ENCODE data around the gene ZNF606.
"Not testable (repeated sequence)": the region's sequence is repeated elsewhere in the genome, so short reads cannot be mapped to it uniquely, and the experiment has no call there.

The ZNF606 gene

GRCh38 chr19:58010507-58010906 lies 7.9 kb upstream of the ZNF606 start:
- H3K4me1 ChIP-seq (ENCODE audit: control insufficient read depth, insufficient read depth, low read length), result no peaks in the 10 kb centered on the region
- no peak overlapping the region for H3K4me3 ChIP-seq (ENCODE audit: insufficient read depth, low read depth, low read length)
- peaks cover 25% of the 10 kb centered on the region for H3K36me3 ChIP-seq (ENCODE audit: control insufficient read depth, insufficient read depth, low read length)
- 97% methylated on average over 21 of the region's 22 CpGs for WGBS, 2 experiments
- no peaks in the 10 kb centered on the region for H3K27me3 ChIP-seq (ENCODE audit: control insufficient read depth, insufficient read depth, low read length, poor library complexity, severe bottlenecking)
- H3K27ac ChIP-seq (ENCODE audit: insufficient read depth, low read depth, low read length, poor library complexity, severe bottlenecking), result no peak overlapping the region
- no peaks in the 10 kb centered on the region for H3K9me3 ChIP-seq (ENCODE audit: control insufficient read depth, low read length)

GRCh38 chr19:58009666-58010301 lies 7.2 kb upstream of the ZNF606 start:
- Histone ChIP-seq H3K9me3 (ENCODE audit: control insufficient read depth, low read length) (no peaks in the 10 kb centered on the region), H3K4me1 (ENCODE audit: control insufficient read depth, insufficient read depth, low read length) (no peaks in the 10 kb centered on the region), H3K36me3 (ENCODE audit: control insufficient read depth, insufficient read depth, low read length) (peaks cover 30% of the 10 kb centered on the region), H3K27me3 (ENCODE audit: control insufficient read depth, insufficient read depth, low read length, poor library complexity, severe bottlenecking) (no peaks in the 10 kb centered on the region), H3K27ac (ENCODE audit: insufficient read depth, low read depth, low read length, poor library complexity, severe bottlenecking) (no peak overlapping the region), H3K4me3 (ENCODE audit: insufficient read depth, low read depth, low read length) (no peak overlapping the region)
- 86 to 87% methylated on average over 41 of the region's 41 CpGs for WGBS, 2 experiments

GRCh38 chr19:58009301-58009665 lies 6.7 kb upstream of the ZNF606 start:
- H3K36me3 ChIP-seq (ENCODE audit: control insufficient read depth, insufficient read depth, low read length), result peaks cover 36% of the 10 kb centered on the region
- WGBS, 2 experiments, result 81 to 84% methylated on average over 21 of the region's 21 CpGs
- H3K4me1 ChIP-seq (ENCODE audit: control insufficient read depth, insufficient read depth, low read length), result no peaks in the 10 kb centered on the region
- H3K27me3 ChIP-seq (ENCODE audit: control insufficient read depth, insufficient read depth, low read length, poor library complexity, severe bottlenecking), result no peaks in the 10 kb centered on the region
- no peaks in the 10 kb centered on the region for H3K9me3 ChIP-seq (ENCODE audit: control insufficient read depth, low read length)
- H3K4me3 ChIP-seq (ENCODE audit: insufficient read depth, low read depth, low read length), result no peak overlapping the region
- no peak overlapping the region for H3K27ac ChIP-seq (ENCODE audit: insufficient read depth, low read depth, low read length, poor library complexity, severe bottlenecking)

GRCh38 chr19:58008877-58009276 lies 6.3 kb upstream of the ZNF606 start:
- H3K9me3 ChIP-seq (ENCODE audit: control insufficient read depth, low read length); H3K4me1 ChIP-seq (ENCODE audit: control insufficient read depth, insufficient read depth, low read length); H3K27ac ChIP-seq (ENCODE audit: insufficient read depth, low read depth, low read length, poor library complexity, severe bottlenecking); H3K4me3 ChIP-seq (ENCODE audit: insufficient read depth, low read depth, low read length); H3K27me3 ChIP-seq (ENCODE audit: control insufficient read depth, insufficient read depth, low read length, poor library complexity, severe bottlenecking): not testable (repeated sequence)
- 85 to 94% methylated on average over 9 to 10 of the region's 10 CpGs for WGBS, 2 experiments
- H3K36me3 ChIP-seq (ENCODE audit: control insufficient read depth, insufficient read depth, low read length), result peaks cover 40% of the 10 kb centered on the region

- H3K36me3 ChIP-seq (ENCODE audit: control insufficient read depth, insufficient read depth, low read length), result peaks cover 44% of the 10 kb centered on the region
- no peaks in the 10 kb centered on the region for H3K27me3 ChIP-seq (ENCODE audit: control insufficient read depth, insufficient read depth, low read length, poor library complexity, severe bottlenecking)
- peaks cover 4% of the 10 kb centered on the region for H3K9me3 ChIP-seq (ENCODE audit: control insufficient read depth, low read length)
- no peaks in the 10 kb centered on the region for H3K4me1 ChIP-seq (ENCODE audit: control insufficient read depth, insufficient read depth, low read length)
- no peak overlapping the region for H3K4me3 ChIP-seq (ENCODE audit: insufficient read depth, low read depth, low read length)
- no peak overlapping the region for H3K27ac ChIP-seq (ENCODE audit: insufficient read depth, low read depth, low read length, poor library complexity, severe bottlenecking)
- WGBS, 2 experiments, result 91 to 94% methylated on average over 1 of the region's 1 CpG
Observed at GRCh38 chr19:58007285-58007684, 4.7 kb upstream of the ZNF606 start.

GRCh38 chr19:58003174-58003828 lies 681 bp upstream of the ZNF606 start:
- Histone ChIP-seq H3K4me1 (ENCODE audit: control insufficient read depth, insufficient read depth, low read length) (no peaks in the 10 kb centered on the region), H3K36me3 (ENCODE audit: control insufficient read depth, insufficient read depth, low read length) (peaks cover 63% of the 10 kb centered on the region)

GRCh38 chr19:58001895-58002369 lies 688 bp downstream of the ZNF606 start:
- H3K9me3 ChIP-seq (ENCODE audit: control insufficient read depth, low read length), result peaks cover 4% of the 10 kb centered on the region

More at GRCh38 chr19:58003174-58003828, 681 bp upstream of the ZNF606 start:
- Histone ChIP-seq H3K4me3 (ENCODE audit: insufficient read depth, low read depth, low read length) (peak overlapping the region; percentile 92), H3K27me3 (ENCODE audit: control insufficient read depth, insufficient read depth, low read length, poor library complexity, severe bottlenecking) (no peaks in the 10 kb centered on the region), H3K27ac (ENCODE audit: insufficient read depth, low read depth, low read length, poor library complexity, severe bottlenecking) (no peak overlapping the region), H3K9me3 (ENCODE audit: control insufficient read depth, low read length) (peaks cover 4% of the 10 kb centered on the region)
- 80 to 82% methylated on average over 31 of the region's 31 CpGs for WGBS, 2 experiments

GRCh38 chr19:58000677-58001076 lies 1.9 kb downstream of the ZNF606 start:
- WGBS, 2 experiments, result 95 to 99% methylated on average over 3 of the region's 4 CpGs
- H3K9me3 ChIP-seq (ENCODE audit: control insufficient read depth, low read length), result peaks cover 4% of the 10 kb centered on the region
- H3K27me3 ChIP-seq (ENCODE audit: control insufficient read depth, insufficient read depth, low read length, poor library complexity, severe bottlenecking), result no peaks in the 10 kb centered on the region
- H3K27ac ChIP-seq (ENCODE audit: insufficient read depth, low read depth, low read length, poor library complexity, severe bottlenecking), result no peak overlapping the region
- peaks cover 64% of the 10 kb centered on the region for H3K36me3 ChIP-seq (ENCODE audit: control insufficient read depth, insufficient read depth, low read length)
- H3K4me1 ChIP-seq (ENCODE audit: control insufficient read depth, insufficient read depth, low read length), result no peaks in the 10 kb centered on the region
- H3K4me3 ChIP-seq (ENCODE audit: insufficient read depth, low read depth, low read length), result no peak overlapping the region

More at GRCh38 chr19:58001895-58002369, 688 bp downstream of the ZNF606 start:
- peak overlapping the region; percentile 83 for H3K27ac ChIP-seq (ENCODE audit: insufficient read depth, low read depth, low read length, poor library complexity, severe bottlenecking)
- peaks cover 67% of the 10 kb centered on the region for H3K36me3 ChIP-seq (ENCODE audit: control insufficient read depth, insufficient read depth, low read length)
- H3K27me3 ChIP-seq (ENCODE audit: control insufficient read depth, insufficient read depth, low read length, poor library complexity, severe bottlenecking), result no peaks in the 10 kb centered on the region
- peak overlapping the region; percentile 92 for H3K4me3 ChIP-seq (ENCODE audit: insufficient read depth, low read depth, low read length)
- 6% methylated on average over 23 of the region's 23 CpGs for WGBS, 2 experiments
- no peaks in the 10 kb centered on the region for H3K4me1 ChIP-seq (ENCODE audit: control insufficient read depth, insufficient read depth, low read length)

GRCh38 chr19:57992841-57993240 lies 9.8 kb downstream of the ZNF606 start:
- peaks cover 69% of the 10 kb centered on the region for H3K36me3 ChIP-seq (ENCODE audit: control insufficient read depth, insufficient read depth, low read length)
- WGBS, 2 experiments, result 93 to 96% methylated on average over 1 of the region's 1 CpG

GRCh38 chr19:57978586-57979289 lies 23.9 kb downstream of the ZNF606 start:
- no peak overlapping the region for H3K4me3 ChIP-seq (ENCODE audit: insufficient read depth, low read depth, low read length)
- H3K36me3 ChIP-seq (ENCODE audit: control insufficient read depth, insufficient read depth, low read length), result peaks cover 79% of the 10 kb centered on the region
- no peaks in the 10 kb centered on the region for H3K4me1 ChIP-seq (ENCODE audit: control insufficient read depth, insufficient read depth, low read length)

More at GRCh38 chr19:57992841-57993240, 9.8 kb downstream of the ZNF606 start:
- H3K27ac ChIP-seq (ENCODE audit: insufficient read depth, low read depth, low read length, poor library complexity, severe bottlenecking), result no peak overlapping the region
- no peaks in the 10 kb centered on the region for H3K27me3 ChIP-seq (ENCODE audit: control insufficient read depth, insufficient read depth, low read length, poor library complexity, severe bottlenecking)
- H3K4me1 ChIP-seq (ENCODE audit: control insufficient read depth, insufficient read depth, low read length), result no peaks in the 10 kb centered on the region
- peaks cover 3% of the 10 kb centered on the region for H3K9me3 ChIP-seq (ENCODE audit: control insufficient read depth, low read length)
- no peak overlapping the region for H3K4me3 ChIP-seq (ENCODE audit: insufficient read depth, low read depth, low read length)

More at GRCh38 chr19:57978586-57979289, 23.9 kb downstream of the ZNF606 start:
- Histone ChIP-seq H3K9me3 (ENCODE audit: control insufficient read depth, low read length) (peaks cover 35% of the 10 kb centered on the region), H3K27ac (ENCODE audit: insufficient read depth, low read depth, low read length, poor library complexity, severe bottlenecking) (no peak overlapping the region), H3K27me3 (ENCODE audit: control insufficient read depth, insufficient read depth, low read length, poor library complexity, severe bottlenecking) (no peaks in the 10 kb centered on the region)
- 96 to 98% methylated on average over 3 of the region's 3 CpGs for WGBS, 2 experiments

Measured in ectodermal cell (in vitro differentiated cells).